HL-60/S4 treated with retinoic acid at 250 ng/mL for 4 days and 3 days (cell line): ENCODE data around the gene IL22RA2.
"Not testable (repeated sequence)": the region's sequence is repeated elsewhere in the genome, so short reads cannot be mapped to it uniquely, and the experiment has no call there.

Experiments used
- in situ Hi-C: fragments of 300-500 bp; cut with MboI; formaldehyde crosslinking; loops from 2 replicates; pipeline ENCODE4 v1.7.0; 2022; ENCODE audit warnings: low sequenced_read_pairs

IL22RA2 gene

GRCh38 chr6:137173501-137173900 lies at the start of gene IL22RA2:
TSS of gene IL22RA2 (minus strand) at chr6:137173644. CDS start at chr6:137161749, 11,895 bp downstream.
- in situ Hi-C loops: no loop called here

- in situ Hi-C loops: no loop called here
Observed at GRCh38 chr6:137222381-137222780, 48.9 kb upstream of the IL22RA2 start.

GRCh38 chr6:137219664-137220252 lies 46.3 kb upstream of the IL22RA2 start:
- in situ Hi-C loops: no loop called here

GRCh38 chr6:137218917-137219663 lies 45.6 kb upstream of the IL22RA2 start, which contains the start of gene IFNGR1:
TSS of gene IFNGR1 (minus strand) at chr6:137219385. CDS start at chr6:137219327, 58 bp downstream.
- in situ Hi-C loops: no loop called here

GRCh38 chr6:137218473-137218916 lies 45.1 kb upstream of the IL22RA2 start:
- in situ Hi-C loops: no loop called here

- in situ Hi-C loops: no loop called here
Observed at GRCh38 chr6:137217801-137218472, 44.5 kb upstream of the IL22RA2 start.

GRCh38 chr6:137216875-137217553 lies 43.6 kb upstream of the IL22RA2 start:
- in situ Hi-C loops: no loop called here

- in situ Hi-C loops: no loop called here
Observed at GRCh38 chr6:137216106-137216505, 42.7 kb upstream of the IL22RA2 start.

GRCh38 chr6:137215630-137216029 lies 42.2 kb upstream of the IL22RA2 start:
- in situ Hi-C loops: not testable (repeated sequence)

- in situ Hi-C loops: no loop called here
Observed at GRCh38 chr6:137214931-137215330, 41.5 kb upstream of the IL22RA2 start.

GRCh38 chr6:137213813-137214212 lies 40.4 kb upstream of the IL22RA2 start:
- in situ Hi-C loops: no loop called here

GRCh38 chr6:137213331-137213740 lies 39.9 kb upstream of the IL22RA2 start:
- in situ Hi-C loops: no loop called here

GRCh38 chr6:137211910-137212309 lies 38.5 kb upstream of the IL22RA2 start:
- in situ Hi-C loops: no loop called here

- in situ Hi-C loops: no loop called here
Observed at GRCh38 chr6:137210903-137211302, 37.5 kb upstream of the IL22RA2 start.

- in situ Hi-C loops: no loop called here
Observed at GRCh38 chr6:137208279-137208678, 34.8 kb upstream of the IL22RA2 start.

- in situ Hi-C loops: not testable (repeated sequence)
Observed at GRCh38 chr6:137207457-137207856, 34.0 kb upstream of the IL22RA2 start.

- in situ Hi-C loops: no loop called here
Observed at GRCh38 chr6:137206577-137206976, 33.1 kb upstream of the IL22RA2 start.

- in situ Hi-C loops: no loop called here
Observed at GRCh38 chr6:137203256-137203655, 29.8 kb upstream of the IL22RA2 start.

GRCh38 chr6:137202078-137202477 lies 28.6 kb upstream of the IL22RA2 start:
- in situ Hi-C loops: no loop called here

GRCh38 chr6:137201006-137201405 lies 27.6 kb upstream of the IL22RA2 start:
- in situ Hi-C loops: no loop called here

GRCh38 chr6:137200288-137200687 lies 26.8 kb upstream of the IL22RA2 start:
- in situ Hi-C loops: no loop called here
